HepG2 (cell line): ENCODE data around the gene LAMB2. TPM values are rescaled to one million over a fixed set of nuclear protein-coding genes. Genes with fewer than 3 reads are reported as not detected.

Experiments used
- BHLHE40 ChIP-seq: IDR thresholded peaks from 2 replicates; pipeline ENCODE4 v1.6.1; 2011; ENCODE audit warnings: low read length, improper control_type of control experiment
- KMT2B ChIP-seq: IDR thresholded peaks from 2 replicates; pipeline ENCODE4 v1.6.1; 2016; ENCODE audit warnings: missing genetic modification reagents, missing compliant biosample characterization
- POLR2G ChIP-seq: fragments of 200-400 bp; formaldehyde crosslinking; IDR thresholded peaks from 2 replicates; pipeline ENCODE4 v1.6.1; 2018; ENCODE audit warnings: mild to moderate bottlenecking, low read depth, low read length, moderate library complexity
- RARA ChIP-seq: IDR thresholded peaks from 2 replicates; pipeline ENCODE4 v1.6.1; 2016; ENCODE audit warnings: missing genetic modification reagents, missing compliant biosample characterization
- RBM22 ChIP-seq: fragments of 200-400 bp; formaldehyde crosslinking; optimal IDR thresholded peaks from 2 replicates; pipeline ENCODE3; 2017; ENCODE audit warnings: mild to moderate bottlenecking, low read length, moderate library complexity
- REL ChIP-seq: sonication (generic); formaldehyde crosslinking; conservative IDR thresholded peaks from 2 replicates; pipeline ENCODE4 v1.8.0; 2022; ENCODE audit warnings: mild to moderate bottlenecking, missing genetic modification reagents, moderate library complexity
- SETDB1 ChIP-seq: sonication (generic); formaldehyde crosslinking; IDR thresholded peaks from 2 replicates; pipeline ENCODE4 v1.5.1; 2020; ENCODE audit warnings: missing genetic modification reagents, mild to moderate bottlenecking, borderline replicate concordance
- SKI ChIP-seq: fragments of 450-650 bp; IDR thresholded peaks from one replicate; pipeline ENCODE4 v1.6.1; 2018; ENCODE audit warnings: mild to moderate bottlenecking; ENCODE audit not compliant: partially characterized antibody
- SP1 ChIP-seq, 2 experiments: fragments of 450-650 bp in 1 of 2; sonication (generic) in 1 of 2; formaldehyde crosslinking in 1 of 2; IDR thresholded peaks; 2 replicates each; pipeline versions ENCODE4 v1.4.0 to v1.6.1; 2016 to 2020; ENCODE audit warnings: missing genetic modification reagents in 1 of 2
- ZMYM2 ChIP-seq: sonication (generic); formaldehyde crosslinking; IDR thresholded peaks from 2 replicates; pipeline ENCODE4 v1.8.0; 2022; ENCODE audit warnings: mild to moderate bottlenecking, missing genetic modification reagents
- ZNF230 ChIP-seq: sonication (generic); formaldehyde crosslinking; IDR thresholded peaks from 2 replicates; pipeline ENCODE4 v1.4.0; 2020; ENCODE audit warnings: mild to moderate bottlenecking, missing genetic modification reagents
- ZNF331 ChIP-seq: sonication (generic); formaldehyde crosslinking; IDR thresholded peaks from 2 replicates; pipeline ENCODE4 v1.4.0; 2020; ENCODE audit warnings: missing genetic modification reagents
- ZNF501 ChIP-seq: sonication (generic); formaldehyde crosslinking; IDR thresholded peaks from 2 replicates; pipeline ENCODE4 v1.5.1; 2020; ENCODE audit warnings: mild to moderate bottlenecking, moderate library complexity, missing genetic modification reagents
- ZNF572 ChIP-seq: sonication (generic); formaldehyde crosslinking; IDR thresholded peaks from 2 replicates; pipeline ENCODE4 v1.5.1; 2020; ENCODE audit warnings: mild to moderate bottlenecking, missing genetic modification reagents
- ZNF614 ChIP-seq: IDR thresholded peaks from 2 replicates; pipeline ENCODE4 v1.6.1; 2018; ENCODE audit warnings: missing biosample characterization, missing genetic modification reagents, inconsistent platforms, borderline replicate concordance
- ZNF746 ChIP-seq: sonication (generic); formaldehyde crosslinking; IDR thresholded peaks from 2 replicates; pipeline ENCODE4 v1.8.0; 2022; ENCODE audit warnings: mild to moderate bottlenecking, missing genetic modification reagents
- ZSCAN22 ChIP-seq: sonication (generic); formaldehyde crosslinking; IDR thresholded peaks from 2 replicates; pipeline ENCODE4 v1.4.0; 2020; ENCODE audit warnings: mild to moderate bottlenecking, missing genetic modification reagents
- polyA plus RNA-seq, 8 experiments: library from polyadenylated mRNA; depleted of rRNA in 3 of 8; stranded (reverse) in 7 of 8; unstranded in 1 of 8; fragments of >200 nt; fragmentation: Illumina TruSeq in 4 of 8; extraction: Trizol in 4 of 8; gene quantifications; 2 replicates each; pipeline versions ENCODE4 v1.2.1 to v1.2.3, GENCODE V29; 2011 to 2016; ENCODE audit warnings: low read depth in 4 of 8, missing spikeins in 1 of 8, mixed read lengths in 1 of 8; ENCODE audit not compliant: insufficient read depth in 1 of 8
- total RNA-seq, 5 experiments: library from RNA; depleted of rRNA; stranded (reverse); fragments of >200 nt; fragmentation: Illumina TruSeq; extraction: Trizol; gene quantifications; 2 replicates each; pipeline ENCODE4 v1.2.3, GENCODE V29; 2016; ENCODE audit warnings: low read depth in 1 of 5
- TF ChIP-seq, protein P1 (sequence below): IDR thresholded peaks from 2 replicates; pipeline ENCODE4 v1.6.1; 2016; ENCODE audit warnings: missing biosample characterization, missing genetic modification reagents, low read depth
- TF ChIP-seq, protein P2 (sequence below): sonication (generic); formaldehyde crosslinking; IDR thresholded peaks from 2 replicates; pipeline ENCODE4 v1.5.0; 2020; ENCODE audit warnings: missing genetic modification reagents
- TF ChIP-seq, protein P3 (sequence below): sonication (generic); formaldehyde crosslinking; IDR thresholded peaks from 2 replicates; pipeline ENCODE4 v1.8.1; 2023; ENCODE audit warnings: mild to moderate bottlenecking, missing genetic modification reagents
- TF ChIP-seq, protein P4 (sequence below): sonication (generic); formaldehyde crosslinking; IDR thresholded peaks from 2 replicates; pipeline ENCODE4 v1.4.0; 2020; ENCODE audit warnings: missing genetic modification reagents

The LAMB2 gene
- total and polyA plus RNA-seq, 2 of the 13 experiments (the other 11 are each of a cell fraction or from before 2014, with no cell fraction given): 208 to 443 TPM

DNA sequence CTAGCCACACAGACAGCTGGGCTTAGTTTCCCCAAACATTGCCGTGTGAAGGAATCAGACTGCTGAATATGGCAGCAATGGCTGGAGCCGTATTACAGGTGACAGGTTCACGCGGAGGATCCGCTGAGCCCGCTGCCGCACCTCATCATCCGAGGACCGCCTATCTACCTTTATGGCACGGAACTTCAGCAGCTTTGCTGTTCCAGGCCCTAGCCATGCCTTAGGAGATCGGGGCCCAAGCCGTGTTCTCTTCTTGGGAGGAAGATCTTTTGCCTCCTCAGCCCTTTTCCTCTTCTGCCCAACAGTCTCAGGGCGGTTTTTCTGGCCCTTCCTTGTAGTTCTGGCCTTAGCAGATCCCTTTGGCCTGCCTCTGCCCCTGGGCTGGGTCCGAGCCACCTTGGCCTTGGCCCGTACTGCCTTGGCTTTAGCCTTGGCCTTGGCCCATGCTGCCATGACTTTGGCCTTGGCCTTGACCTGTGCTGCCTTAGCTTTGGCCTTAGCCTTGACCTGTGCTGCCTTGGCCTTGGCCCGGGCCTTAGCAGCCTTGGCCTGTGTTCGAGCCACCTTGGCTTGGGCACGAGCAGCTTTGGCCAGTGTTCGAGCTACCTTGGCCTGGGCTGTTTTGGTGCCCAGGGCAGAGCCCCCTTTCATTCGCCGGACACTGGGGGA is 30.0 kb upstream of the LAMB2 start (continued):
- TF ChIP-seq RBM22 (peak; percentile 85), ZNF746 (CRISPR knock-in tag) (no peak), ZNF614 (CRISPR knock-in tag) (no peak), SKI (peak; percentile 48), SP1 (IDR thresholded peaks at IDR 0.05) (no peak), SP1 (CRISPR knock-in tag; IDR thresholded peaks at IDR 0.05) (no peak), ZNF331 (CRISPR knock-in tag) (no peak), POLR2G (peak; percentile 19), BHLHE40 (no peak), ZNF230 (no peak), ZSCAN22 (CRISPR knock-in tag) (no peak), ZMYM2 (CRISPR knock-in tag) (no peak), SETDB1 (CRISPR knock-in tag) (no peak), RARA (CRISPR knock-in tag) (peak; percentile 50; the same call in 1 of the 2 replicates), ZNF501 (CRISPR knock-in tag) (no peak), REL (CRISPR knock-in tag) (no peak), ZNF572 (no peak), KMT2B (CRISPR knock-in tag) (no peak)
- TF ChIP-seq, protein P1, sequence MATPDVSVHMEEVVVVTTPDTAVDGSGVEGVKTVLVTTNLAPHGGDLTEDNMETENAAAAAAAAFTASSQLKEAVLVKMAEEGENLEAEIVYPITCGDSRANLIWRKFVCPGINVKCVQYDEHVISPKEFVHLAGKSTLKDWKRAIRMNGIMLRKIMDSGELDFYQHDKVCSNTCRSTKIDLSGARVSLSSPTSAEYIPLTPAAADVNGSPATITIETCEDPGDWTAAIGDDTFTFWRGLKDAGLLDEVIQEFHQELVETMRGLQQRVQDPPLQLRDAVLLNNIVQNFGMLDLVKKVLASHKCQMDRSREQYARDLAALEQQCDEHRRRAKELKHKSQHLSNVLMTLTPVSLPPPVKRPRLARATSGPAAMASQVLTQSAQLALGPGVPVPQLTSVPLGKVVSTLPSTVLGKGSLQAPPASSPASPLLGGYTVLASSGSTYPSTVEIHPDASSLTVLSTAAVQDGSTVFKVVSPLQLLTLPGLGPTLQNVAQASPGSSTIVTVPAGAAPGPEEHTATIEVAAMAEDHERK (CRISPR knock-in tag): no peak
- TF ChIP-seq, protein P2, sequence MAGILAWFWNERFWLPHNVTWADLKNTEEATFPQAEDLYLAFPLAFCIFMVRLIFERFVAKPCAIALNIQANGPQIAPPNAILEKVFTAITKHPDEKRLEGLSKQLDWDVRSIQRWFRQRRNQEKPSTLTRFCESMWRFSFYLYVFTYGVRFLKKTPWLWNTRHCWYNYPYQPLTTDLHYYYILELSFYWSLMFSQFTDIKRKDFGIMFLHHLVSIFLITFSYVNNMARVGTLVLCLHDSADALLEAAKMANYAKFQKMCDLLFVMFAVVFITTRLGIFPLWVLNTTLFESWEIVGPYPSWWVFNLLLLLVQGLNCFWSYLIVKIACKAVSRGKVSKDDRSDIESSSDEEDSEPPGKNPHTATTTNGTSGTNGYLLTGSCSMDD (CRISPR knock-in tag): no peak
- TF ChIP-seq, protein P3, sequence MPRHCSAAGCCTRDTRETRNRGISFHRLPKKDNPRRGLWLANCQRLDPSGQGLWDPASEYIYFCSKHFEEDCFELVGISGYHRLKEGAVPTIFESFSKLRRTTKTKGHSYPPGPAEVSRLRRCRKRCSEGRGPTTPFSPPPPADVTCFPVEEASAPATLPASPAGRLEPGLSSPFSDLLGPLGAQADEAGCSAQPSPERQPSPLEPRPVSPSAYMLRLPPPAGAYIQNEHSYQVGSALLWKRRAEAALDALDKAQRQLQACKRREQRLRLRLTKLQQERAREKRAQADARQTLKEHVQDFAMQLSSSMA (CRISPR knock-in tag): no peak
- TF ChIP-seq, protein P4, sequence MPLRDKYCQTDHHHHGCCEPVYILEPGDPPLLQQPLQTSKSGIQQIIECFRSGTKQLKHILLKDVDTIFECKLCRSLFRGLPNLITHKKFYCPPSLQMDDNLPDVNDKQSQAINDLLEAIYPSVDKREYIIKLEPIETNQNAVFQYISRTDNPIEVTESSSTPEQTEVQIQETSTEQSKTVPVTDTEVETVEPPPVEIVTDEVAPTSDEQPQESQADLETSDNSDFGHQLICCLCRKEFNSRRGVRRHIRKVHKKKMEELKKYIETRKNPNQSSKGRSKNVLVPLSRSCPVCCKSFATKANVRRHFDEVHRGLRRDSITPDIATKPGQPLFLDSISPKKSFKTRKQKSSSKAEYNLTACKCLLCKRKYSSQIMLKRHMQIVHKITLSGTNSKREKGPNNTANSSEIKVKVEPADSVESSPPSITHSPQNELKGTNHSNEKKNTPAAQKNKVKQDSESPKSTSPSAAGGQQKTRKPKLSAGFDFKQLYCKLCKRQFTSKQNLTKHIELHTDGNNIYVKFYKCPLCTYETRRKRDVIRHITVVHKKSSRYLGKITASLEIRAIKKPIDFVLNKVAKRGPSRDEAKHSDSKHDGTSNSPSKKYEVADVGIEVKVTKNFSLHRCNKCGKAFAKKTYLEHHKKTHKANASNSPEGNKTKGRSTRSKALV (CRISPR knock-in tag): no peak
